ENCODE measurements around the gene CDH2.

Gene CDH2

GRCh38 chr18:28127763-28128658, 48.9 kb downstream of the CDH2 start:
- in situ Hi-C loops (cut with HindIII; ENCODE audit: low sequenced_read_pairs) = no loop called here

GRCh38 chr18:28127228-28127627, 49.7 kb downstream of the CDH2 start:
- in situ Hi-C loops (cut with HindIII; ENCODE audit: low sequenced_read_pairs) = no loop called here

- in situ Hi-C loops (cut with HindIII; ENCODE audit: low sequenced_read_pairs) = no loop called here
Measured at GRCh38 chr18:28126768-28127167, 50.2 kb downstream of the CDH2 start.

DNA sequence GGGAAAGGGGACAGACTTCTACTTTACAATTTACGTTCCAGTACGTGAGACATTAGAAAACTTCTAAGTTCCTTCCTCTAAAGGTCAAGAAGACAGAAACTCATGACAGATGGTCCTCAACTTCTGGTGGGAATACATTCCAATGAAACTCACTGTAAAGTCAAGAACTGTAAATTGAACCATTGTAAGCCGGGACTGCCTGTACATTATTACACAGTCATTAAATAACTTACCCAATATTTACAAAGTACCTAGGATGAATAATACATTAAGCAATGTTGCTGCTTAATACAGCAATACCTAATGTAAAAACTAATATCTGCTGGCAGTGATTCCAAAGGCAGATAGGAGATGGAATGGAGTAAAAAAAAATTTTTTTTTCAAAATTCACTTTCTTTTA, 51.9 kb downstream of the CDH2 start:
- in situ Hi-C loops (cut with HindIII; ENCODE audit: low sequenced_read_pairs) = no loop called here

- in situ Hi-C loops (cut with HindIII; ENCODE audit: low sequenced_read_pairs) = no loop called here
Measured at GRCh38 chr18:28124131-28125029, 52.5 kb downstream of the CDH2 start.

- in situ Hi-C loops (cut with HindIII; ENCODE audit: low sequenced_read_pairs) = no loop called here
Measured at GRCh38 chr18:28123401-28124030, 53.4 kb downstream of the CDH2 start.

- in situ Hi-C loops (cut with HindIII; ENCODE audit: low sequenced_read_pairs) = no loop called here
Measured at GRCh38 chr18:28120828-28121515, 56.0 kb downstream of the CDH2 start.

DNA sequence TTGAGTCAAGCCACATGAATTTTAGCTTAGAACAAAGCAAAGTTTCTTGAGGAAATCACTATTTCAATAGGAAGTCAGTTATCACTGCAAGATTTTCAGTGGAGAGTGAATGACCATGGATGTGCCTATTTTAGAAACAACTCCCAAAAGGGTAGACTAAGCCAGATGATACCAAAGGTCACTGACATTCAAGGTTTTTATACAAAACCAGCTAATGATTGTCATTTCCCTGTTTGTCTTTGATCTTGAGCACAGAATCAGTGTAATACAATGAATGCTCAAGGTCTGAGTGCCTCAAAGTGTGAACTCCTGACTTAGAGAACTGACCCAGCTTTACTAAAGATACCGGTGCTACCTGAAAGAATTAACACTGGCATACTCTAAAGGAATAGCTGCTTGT, 60.5 kb downstream of the CDH2 start:
- in situ Hi-C loops (cut with HindIII; ENCODE audit: low sequenced_read_pairs) = no loop called here

- in situ Hi-C loops (cut with HindIII; ENCODE audit: low sequenced_read_pairs) = no loop called here
Measured at GRCh38 chr18:28115149-28115550, 61.8 kb downstream of the CDH2 start.

DNA sequence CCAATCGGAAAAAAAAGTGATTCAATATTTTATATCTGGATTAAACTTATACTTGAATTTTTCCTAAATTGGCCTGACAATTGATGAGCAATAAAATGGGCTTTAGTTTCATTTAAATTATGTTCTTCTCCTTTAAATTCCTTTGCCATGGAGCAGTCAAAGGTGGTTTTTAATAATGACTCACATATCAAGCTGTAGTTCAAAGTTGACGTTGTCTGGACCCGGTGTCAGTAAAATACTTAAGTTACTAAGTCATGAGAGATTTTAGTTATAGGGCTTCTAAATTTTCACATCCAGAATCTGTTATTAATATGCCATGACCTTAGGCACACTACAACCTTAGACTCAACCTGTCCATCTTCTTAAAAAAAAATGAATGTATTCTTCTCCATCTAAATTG, 62.5 kb downstream of the CDH2 start:
- in situ Hi-C loops (cut with HindIII; ENCODE audit: low sequenced_read_pairs) = no loop called here

DNA sequence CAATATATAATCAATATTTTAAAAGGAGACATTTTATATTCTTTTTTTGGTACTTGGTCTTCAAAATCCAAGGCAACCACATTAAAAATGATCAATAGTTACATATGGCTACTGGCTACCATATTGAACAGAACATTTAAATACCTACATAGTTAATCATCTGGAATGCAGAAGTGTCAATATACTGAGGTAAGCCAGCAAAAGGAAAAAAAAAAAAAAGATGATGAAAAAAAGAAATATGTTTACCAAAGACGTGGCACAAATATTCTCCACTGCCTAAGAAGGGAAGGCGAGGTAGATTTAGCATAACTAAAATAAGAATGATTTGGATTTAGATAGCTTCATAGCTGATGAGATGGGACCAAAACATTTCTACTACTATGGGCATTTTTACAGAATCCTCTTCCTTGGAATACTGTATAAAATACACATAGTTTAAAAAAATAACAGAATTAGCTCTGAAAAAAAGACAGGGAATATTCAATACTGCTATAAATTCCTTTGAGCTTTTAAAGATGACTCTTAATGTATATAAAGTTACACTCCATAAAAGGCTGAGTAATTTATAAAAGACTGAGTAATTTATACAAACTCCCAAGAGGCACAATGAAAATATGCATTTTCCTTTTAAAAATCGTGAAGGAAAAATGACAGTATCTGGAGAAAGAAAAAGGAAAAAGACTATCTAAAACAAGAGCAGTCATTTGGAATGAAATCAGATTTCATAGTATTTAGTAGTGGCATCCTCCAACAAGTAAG, 63.5 kb downstream of the CDH2 start:
- in situ Hi-C loops (cut with HindIII; ENCODE audit: low sequenced_read_pairs) = no loop called here

GRCh38 chr18:28112056-28112470, 64.9 kb downstream of the CDH2 start:
- in situ Hi-C loops (cut with HindIII; ENCODE audit: low sequenced_read_pairs) = no loop called here

DNA sequence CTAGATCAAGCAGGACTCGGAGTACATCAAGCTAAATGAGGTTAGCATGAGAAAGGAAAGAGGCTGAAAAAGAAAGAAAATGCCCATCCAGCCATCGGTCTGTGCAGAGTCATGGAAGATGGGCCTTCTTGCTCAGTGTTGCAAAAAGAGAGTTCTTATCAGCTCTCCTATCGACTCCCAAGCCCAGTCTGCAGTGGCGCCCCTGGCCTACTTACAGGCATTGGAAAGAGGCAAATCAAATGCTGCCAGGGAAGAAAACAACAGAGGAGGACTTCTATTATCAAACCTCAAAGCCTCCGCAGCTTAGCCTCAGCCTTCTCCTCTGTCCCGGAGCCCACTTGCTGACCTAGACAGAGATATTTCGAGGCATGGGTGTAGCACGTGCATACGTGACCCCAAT, 66.0 kb downstream of the CDH2 start:
- in situ Hi-C loops (cut with HindIII; ENCODE audit: low sequenced_read_pairs) = no loop called here

GRCh38 chr18:28109781-28110560, 67.0 kb downstream of the CDH2 start:
- in situ Hi-C loops (cut with HindIII; ENCODE audit: low sequenced_read_pairs) = no loop called here

GRCh38 chr18:28108814-28109213, 68.1 kb downstream of the CDH2 start:
- in situ Hi-C loops (cut with HindIII; ENCODE audit: low sequenced_read_pairs) = no loop called here

GRCh38 chr18:28108254-28108653, 68.7 kb downstream of the CDH2 start:
- in situ Hi-C loops (cut with HindIII; ENCODE audit: low sequenced_read_pairs) = no loop called here

- in situ Hi-C loops (cut with HindIII; ENCODE audit: low sequenced_read_pairs) = no loop called here
Measured at GRCh38 chr18:28099237-28099636, 77.7 kb downstream of the CDH2 start.

- in situ Hi-C loops (cut with HindIII; ENCODE audit: low sequenced_read_pairs) = no loop called here
Measured at GRCh38 chr18:28095631-28096030, 81.3 kb downstream of the CDH2 start.

DNA sequence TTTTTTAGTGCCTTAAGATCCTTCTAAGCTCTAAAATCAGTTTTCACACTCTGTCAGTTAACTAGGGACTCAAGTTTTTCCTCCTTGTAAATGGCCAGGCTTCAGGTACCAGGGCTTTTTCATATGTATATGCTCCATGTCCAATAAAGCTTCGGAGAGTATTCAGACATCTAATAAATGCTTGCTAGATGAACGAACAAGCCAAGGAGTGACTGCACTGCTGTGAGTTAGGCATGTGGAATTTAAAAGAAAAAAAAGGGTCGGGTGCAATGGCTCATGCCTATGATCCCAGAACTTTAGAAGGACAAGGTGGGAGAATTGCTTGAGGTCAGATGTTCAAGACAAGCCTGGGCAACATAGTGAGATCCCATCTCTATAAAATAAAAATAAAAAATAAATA, 81.9 kb downstream of the CDH2 start:
- in situ Hi-C loops (cut with HindIII; ENCODE audit: low sequenced_read_pairs) = no loop called here
